ENCODE results near the gene SERPINE2. TPM values are rescaled to one million over a fixed set of nuclear protein-coding genes. Genes with fewer than 3 reads are reported as not detected.

The SERPINE2 gene
- total and polyA plus RNA-seq, 3 experiments from 2014 or later, result 2.2 to 6.4 (median 5.0) TPM

- H3K4me3 ChIP-seq (ENCODE audit: low read length), result no peak overlapping the region
- Mint-ChIP-seq H3K27ac (peak overlapping the region; percentile 11 to 89 (median 82)), H3K4me1 (peaks cover 53 to 82% (median 68%) of the 10 kb centered on the region in 3 donors), H3K9me3 (no peaks in the 10 kb centered on the region), H3K4me3 (peak overlapping the region in 6 of 7 donors; percentile 57 to 74 (median 64)), H3K36me3 (peaks cover 0 to 8% (median 3%) of the 10 kb centered on the region in 3 donors), H3K27me3 (no peaks in the 10 kb centered on the region)
- no peak overlapping the region for H3K27ac ChIP-seq (ENCODE audit: low read depth, low read length)
- no peaks in the 10 kb centered on the region for H3K27me3 ChIP-seq (ENCODE audit: insufficient read depth, low read length, poor library complexity, severe bottlenecking)
- ChIA-PET POLR2A (interaction anchor here (1.1 kb wide), 1 partner anchor 11 kb away, joined by 3 read pairs; no protein-coding TSS in a partner anchor), CTCF (interaction anchor here (1.4 kb wide), 1 partner anchor 31 kb away, joined by 4 read pairs; no protein-coding TSS in a partner anchor)
- peaks cover 27% of the 10 kb centered on the region for H3K4me1 ChIP-seq (ENCODE audit: insufficient read depth, low read length)
- H3K36me3 ChIP-seq (ENCODE audit: insufficient read depth, low read length), result no peaks in the 10 kb centered on the region
- H3K9me3 ChIP-seq (ENCODE audit: low read length), result no peaks in the 10 kb centered on the region
- no peak for DNase-seq
Observed at GRCh38 chr2:223930103-223930976, 108.7 kb downstream of the SERPINE2 start.

GRCh38 chr2:223929571-223930102 is 109.4 kb downstream of the SERPINE2 start:
- DNase-seq, result peak in 4 of 5 donors; percentile 8 to 63 (median 51)
- peak overlapping the region; percentile 48 to 74 (median 63) for H3K4me3 Mint-ChIP-seq
- H3K9me3 ChIP-seq (ENCODE audit: low read length), result no peaks in the 10 kb centered on the region
- H3K36me3 Mint-ChIP-seq, result peaks cover 0 to 8% (median 3%) of the 10 kb centered on the region in 3 donors
- H3K36me3 ChIP-seq (ENCODE audit: insufficient read depth, low read length), result no peaks in the 10 kb centered on the region
- peaks cover 22% of the 10 kb centered on the region for H3K4me1 ChIP-seq (ENCODE audit: insufficient read depth, low read length)
- peaks cover 49 to 81% (median 61%) of the 10 kb centered on the region in 3 donors for H3K4me1 Mint-ChIP-seq
- H3K9me3 Mint-ChIP-seq, result no peaks in the 10 kb centered on the region
- no peaks in the 10 kb centered on the region for H3K27me3 Mint-ChIP-seq
- ChIA-PET POLR2A (interaction anchor here (1.1 kb wide), 1 partner anchor 12 kb away, joined by 3 read pairs; no protein-coding TSS in a partner anchor), CTCF (interaction anchor here (1.4 kb wide), 1 partner anchor 32 kb away, joined by 4 read pairs; no protein-coding TSS in a partner anchor)
- H3K27ac ChIP-seq (ENCODE audit: low read depth, low read length), result no peak overlapping the region
- peak overlapping the region; percentile 16 to 89 (median 82) for H3K27ac Mint-ChIP-seq
- H3K4me3 ChIP-seq (ENCODE audit: low read length), result no peak overlapping the region
- no peaks in the 10 kb centered on the region for H3K27me3 ChIP-seq (ENCODE audit: insufficient read depth, low read length, poor library complexity, severe bottlenecking)

GRCh38 chr2:223928113-223929006 is 110.7 kb downstream of the SERPINE2 start:
- CTCF ChIA-PET, result no interaction called here
- POLR2A ChIA-PET, result no interaction called here
- peak overlapping the region in 5 of 8 donors; percentile 37 to 88 (median 53) for H3K27ac Mint-ChIP-seq

GRCh38 chr2:223925106-223925505 is 114.0 kb downstream of the SERPINE2 start:
- no peaks in the 10 kb centered on the region for H3K27me3 ChIP-seq (ENCODE audit: insufficient read depth, low read length, poor library complexity, severe bottlenecking)
- Mint-ChIP-seq H3K4me1 (peaks cover 39 to 82% (median 53%) of the 10 kb centered on the region in 3 donors), H3K4me3 (no peak overlapping the region), H3K27ac (no peak overlapping the region), H3K9me3 (no peaks in the 10 kb centered on the region), H3K27me3 (no peaks in the 10 kb centered on the region), H3K36me3 (peaks cover 5 to 14% (median 8%) of the 10 kb centered on the region in 3 donors)
- DNase-seq, result no peak
- H3K27ac ChIP-seq (ENCODE audit: low read depth, low read length), result no peak overlapping the region
- CTCF ChIA-PET, result no interaction called here
- H3K9me3 ChIP-seq (ENCODE audit: low read length), result no peaks in the 10 kb centered on the region
- H3K36me3 ChIP-seq (ENCODE audit: insufficient read depth, low read length), result no peaks in the 10 kb centered on the region
- POLR2A ChIA-PET, result no interaction called here
- H3K4me3 ChIP-seq (ENCODE audit: low read length), result no peak overlapping the region
- H3K4me1 ChIP-seq (ENCODE audit: insufficient read depth, low read length), result peaks cover 14% of the 10 kb centered on the region

More at GRCh38 chr2:223928113-223929006, 110.7 kb downstream of the SERPINE2 start:
- Histone ChIP-seq H3K4me3 (ENCODE audit: low read length) (no peak overlapping the region), H3K36me3 (ENCODE audit: insufficient read depth, low read length) (no peaks in the 10 kb centered on the region), H3K27me3 (ENCODE audit: insufficient read depth, low read length, poor library complexity, severe bottlenecking) (no peaks in the 10 kb centered on the region), H3K4me1 (ENCODE audit: insufficient read depth, low read length) (peaks cover 22% of the 10 kb centered on the region), H3K9me3 (ENCODE audit: low read length) (no peaks in the 10 kb centered on the region), H3K27ac (ENCODE audit: low read depth, low read length) (no peak overlapping the region)
- Mint-ChIP-seq H3K4me1 (peaks cover 45 to 78% (median 58%) of the 10 kb centered on the region in 3 donors), H3K4me3 (peak overlapping the region in 3 of 7 donors; percentile 19 to 57 (median 38)), H3K36me3 (peaks cover 0 to 8% (median 4%) of the 10 kb centered on the region in 3 donors), H3K9me3 (no peaks in the 10 kb centered on the region), H3K27me3 (no peaks in the 10 kb centered on the region)
- DNase-seq, result no peak

Other genes with a start within 250 kb of the SERPINE2 start
- 10 to 100 TPM; 15.4 to 16.9 TPM for gene AP1S3, start 201.7 kb downstream of the SERPINE2 start, total RNA-seq
- gene AP1S3, start 201.7 kb downstream of the SERPINE2 start, polyA plus RNA-seq, result 3.9 TPM
- gene WDFY1, start 94.0 kb downstream of the SERPINE2 start, total RNA-seq, result 10 to 100 TPM; 16.0 to 18.1 TPM
- 28.5 TPM for gene WDFY1, start 94.0 kb downstream of the SERPINE2 start, polyA plus RNA-seq
- gene MRPL44, start 81.8 kb downstream of the SERPINE2 start, total RNA-seq, result 10 to 100 TPM; 42.6 TPM
- 26.7 TPM for gene MRPL44, start 81.8 kb downstream of the SERPINE2 start, polyA plus RNA-seq

All from CD8-positive, alpha-beta memory T cell (primary cell).